Endometrial microvascular endothelial cells (primary cell): ENCODE data around the gene SMAD3. TPM values are rescaled to one million over a fixed set of nuclear protein-coding genes. Genes with fewer than 3 reads are reported as not detected.

Source experiments
- in situ Hi-C: cut with HindIII; loops from 2 replicates; pipeline ENCODE4 v1.10.0; 2017; ENCODE audit warnings: low sequenced_read_pairs, low pct_unique_long_range_greater_than_20kb; ENCODE audit errors: inconsistent ontology term
- total RNA-seq: library from RNA; depleted of rRNA; stranded (reverse); fragments of >200 nt; gene quantifications from one replicate; pipeline ENCODE4 v1.2.3, GENCODE V29; 2015; ENCODE audit errors: inconsistent ontology term

Gene SMAD3
- total RNA-seq, 1 donor from 2014 or later: 79.0 TPM

- in situ Hi-C loops: no loop called here
Observed at GRCh38 chr15:67218428-67218827, 153.0 kb downstream of the SMAD3 start.

DNA sequence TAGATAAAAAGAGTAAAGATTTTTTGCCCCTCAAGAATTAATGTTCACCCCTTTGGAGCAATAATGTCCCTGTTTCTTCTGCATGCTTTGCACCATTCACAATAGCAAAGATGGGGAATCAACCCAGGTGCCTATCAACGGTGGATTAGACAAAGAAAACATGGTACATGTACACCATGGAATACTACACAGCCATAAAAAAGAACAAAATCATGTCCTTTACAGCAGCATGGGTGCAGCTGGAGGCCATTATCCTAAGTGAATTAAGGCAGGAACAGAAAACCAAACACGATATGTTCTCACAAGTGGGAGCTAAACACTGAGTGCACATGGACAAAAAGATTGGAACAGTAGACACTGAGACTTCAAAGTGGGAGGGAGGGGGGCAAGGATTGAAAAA, 153.9 kb downstream of the SMAD3 start:
- in situ Hi-C loops: no loop called here

DNA sequence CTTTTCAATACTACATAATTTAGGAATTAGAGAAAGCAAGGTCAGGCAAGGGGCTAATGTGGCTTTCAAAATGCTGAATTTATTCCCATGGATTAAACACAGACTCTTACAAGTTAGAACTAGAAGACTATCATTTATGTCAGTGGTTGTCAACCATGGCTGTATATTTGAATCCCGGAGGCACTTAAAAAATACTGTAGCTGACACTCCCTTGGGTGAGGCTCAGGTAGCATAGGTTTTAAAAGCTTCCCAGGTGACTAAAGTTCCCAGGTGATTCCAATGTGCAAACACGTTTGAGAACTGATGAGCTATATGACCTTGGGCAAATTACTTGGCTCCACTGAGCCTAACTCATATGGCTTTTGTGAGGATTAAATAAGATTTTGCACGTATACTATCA, 159.5 kb downstream of the SMAD3 start:
- in situ Hi-C loops: no loop called here

DNA sequence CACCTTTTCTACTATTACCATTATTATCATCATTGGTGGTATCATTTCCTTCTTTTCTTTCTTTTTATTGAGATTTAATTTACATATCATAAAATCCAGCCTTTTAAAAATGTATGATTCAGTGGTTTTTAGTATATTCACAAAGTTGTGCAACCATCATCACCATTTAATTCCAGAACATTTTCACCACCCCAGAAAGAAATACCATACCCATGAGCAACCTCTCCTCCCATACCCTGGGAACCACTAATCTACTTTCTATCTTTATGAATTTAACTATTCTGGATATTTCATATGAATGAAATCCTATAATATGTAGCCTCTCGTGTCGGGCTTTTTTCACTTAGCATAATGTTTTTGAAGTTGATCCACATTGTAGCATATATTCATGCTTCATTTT, 159.9 kb downstream of the SMAD3 start:
- in situ Hi-C loops: no loop called here

- in situ Hi-C loops: no loop called here
Observed at GRCh38 chr15:67227431-67227830, 162.0 kb downstream of the SMAD3 start.

- in situ Hi-C loops: no loop called here
Observed at GRCh38 chr15:67227846-67228245, 162.4 kb downstream of the SMAD3 start.

DNA sequence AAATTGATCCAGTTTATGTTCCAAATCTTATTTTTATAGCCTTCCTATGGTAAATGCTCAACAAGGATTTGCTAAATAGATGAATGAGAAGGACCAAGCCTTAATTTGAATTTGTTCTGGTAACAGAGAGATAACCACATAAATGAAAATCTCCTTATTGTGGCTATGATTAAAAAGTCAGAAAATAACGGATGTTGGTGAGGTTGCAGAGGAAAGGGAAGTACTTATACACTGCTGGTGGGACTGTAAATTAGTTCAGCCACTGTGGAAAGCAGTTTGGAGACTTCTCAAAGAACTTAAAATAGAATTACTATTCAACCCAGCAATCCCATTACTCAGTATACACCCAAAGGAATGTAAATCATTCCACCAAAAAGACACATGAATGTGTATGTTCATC, 162.9 kb downstream of the SMAD3 start:
- in situ Hi-C loops: no loop called here

DNA sequence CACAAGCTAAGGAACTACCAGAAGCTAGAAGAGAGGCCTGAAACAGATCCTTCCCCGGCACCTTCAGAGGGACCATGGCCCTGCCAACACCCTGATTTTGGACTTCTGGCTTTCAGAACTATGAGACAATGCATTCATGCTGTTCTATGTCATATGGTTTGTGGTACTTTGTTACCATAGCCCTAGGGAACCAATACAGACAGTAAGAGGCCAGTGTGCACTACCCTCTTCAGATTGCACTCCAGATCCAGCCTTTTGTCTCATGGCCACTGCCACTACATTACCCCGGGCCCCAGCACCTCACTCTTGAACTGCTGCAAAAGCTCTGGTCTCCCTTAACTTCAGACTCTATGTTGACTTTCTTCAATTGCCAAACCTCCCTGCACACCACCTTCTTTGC, 165.1 kb downstream of the SMAD3 start:
- in situ Hi-C loops: no loop called here

DNA sequence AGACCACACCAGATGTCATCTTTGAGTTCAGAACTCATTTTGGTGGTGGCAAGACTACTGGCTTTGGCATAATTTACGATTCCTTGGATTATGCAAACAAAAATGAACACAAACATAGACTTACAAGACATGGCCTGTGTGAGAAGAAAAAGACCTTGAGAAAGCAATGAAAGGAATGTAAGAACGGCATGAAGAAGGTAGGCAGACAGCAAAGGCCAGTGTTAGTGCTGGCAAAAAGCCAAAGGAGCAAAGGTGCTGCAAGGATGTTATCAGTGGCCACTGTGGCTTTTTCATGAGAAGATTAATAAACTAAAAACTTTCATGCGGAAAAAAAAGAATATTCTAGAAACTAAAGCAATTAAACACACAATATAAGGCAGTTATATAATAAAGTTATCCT, 167.2 kb downstream of the SMAD3 start:
- in situ Hi-C loops: no loop called here

DNA sequence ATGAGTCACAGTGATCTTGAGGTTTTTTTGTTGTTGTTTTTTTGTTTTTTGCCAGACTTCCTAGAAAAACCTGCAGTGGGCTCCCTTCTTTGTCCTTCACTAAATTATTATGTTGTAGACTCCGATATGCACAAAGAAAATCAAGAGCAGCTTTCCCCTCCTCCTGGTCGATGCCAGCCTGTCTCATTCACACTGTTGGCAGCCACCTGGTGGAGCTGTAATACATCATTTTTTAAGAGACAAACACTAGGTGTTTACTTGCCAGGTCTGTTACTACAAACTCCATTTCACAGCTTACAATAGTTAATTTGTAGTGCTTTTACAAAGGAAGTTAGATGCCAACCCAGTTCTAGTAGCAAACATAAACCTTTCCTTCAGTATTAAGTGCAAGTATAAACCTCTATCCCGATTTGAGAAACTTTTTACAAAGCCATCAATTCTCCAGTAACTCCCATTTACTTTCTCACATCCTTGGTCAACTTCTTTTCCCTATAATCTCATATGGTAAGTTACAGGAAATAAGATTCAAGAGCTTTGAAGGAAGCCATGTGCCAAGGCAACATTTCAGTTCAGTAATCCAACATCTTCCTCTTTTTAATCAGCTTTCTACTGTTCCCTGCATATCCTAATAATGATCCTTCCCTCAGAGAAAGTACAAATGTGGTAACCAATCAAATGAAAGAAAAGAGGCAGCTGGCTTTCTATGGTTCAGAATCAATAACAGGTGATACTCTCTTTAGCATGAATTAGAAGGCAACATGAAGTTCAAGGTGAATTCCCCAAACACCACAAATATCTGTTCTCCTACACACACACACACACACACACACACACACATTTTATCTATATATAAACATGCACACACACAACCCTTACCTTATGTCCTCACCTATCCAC, 175.1 kb downstream of the SMAD3 start:
- in situ Hi-C loops: no loop called here

DNA sequence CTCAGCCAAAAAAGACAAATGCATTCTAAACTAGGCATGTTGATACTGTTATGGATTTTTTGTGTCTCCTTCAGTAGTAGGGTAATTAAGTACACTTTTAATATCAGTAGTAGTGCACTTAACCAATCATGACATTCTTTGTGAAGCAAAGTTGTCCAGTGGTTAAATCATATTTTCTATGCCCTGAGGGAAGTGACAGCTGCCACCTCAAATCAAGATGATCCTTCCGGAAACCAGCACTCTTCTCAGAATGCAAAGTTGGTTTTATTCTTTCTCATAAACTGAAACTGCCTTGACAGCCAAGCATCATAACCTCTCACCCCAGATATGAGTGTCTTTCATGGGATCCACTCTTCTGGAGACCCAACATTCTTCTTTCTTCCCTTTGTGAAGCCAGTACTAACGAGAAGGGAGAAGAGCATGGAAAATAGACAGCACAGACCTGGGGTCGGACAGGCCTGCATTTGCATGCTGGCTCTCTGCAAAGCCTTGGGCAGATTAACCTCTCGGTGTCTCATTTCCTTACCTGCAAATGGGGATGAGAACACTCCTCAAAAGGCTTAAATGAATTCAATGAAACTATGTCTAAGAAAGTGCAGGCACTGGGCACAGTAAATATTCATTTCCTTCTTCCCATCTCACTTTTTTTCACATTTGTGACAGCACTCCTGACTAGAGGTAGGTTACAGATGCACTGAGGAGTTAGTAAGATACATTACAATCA, 175.9 kb downstream of the SMAD3 start:
- in situ Hi-C loops: no loop called here

GRCh38 chr15:67242708-67243111, 177.3 kb downstream of the SMAD3 start:
- in situ Hi-C loops: no loop called here

Other genes starting within 250 kb of the SMAD3 start
- 55.2 TPM for gene AAGAB, start 189.1 kb downstream of the SMAD3 start, total RNA-seq
- 0.37 TPM for gene IQCH, start 189.2 kb downstream of the SMAD3 start, total RNA-seq